KMS-11 (cell line): ENCODE data around the gene ZBTB7C.

Experiments
- H2AFZ ChIP-seq: fragments of 200-600 bp; sonication (generic); 2 replicates; pipeline ENCODE4 v1.6.1; 2016; ENCODE audit warnings: antibody characterized with exemption, mixed run types, low read depth
- H3K27ac ChIP-seq: fragments of 200-600 bp; sonication (generic); 2 replicates; pipeline ENCODE4 v1.6.1; 2016; ENCODE audit warnings: mild to moderate bottlenecking, mixed run types
- H3K27me3 ChIP-seq: fragments of 200-600 bp; sonication (generic); 2 replicates; pipeline ENCODE4 v1.6.1; 2017; ENCODE audit warnings: mild to moderate bottlenecking, low read depth, mixed run types, moderate library complexity; ENCODE audit not compliant: insufficient read depth
- H3K36me3 ChIP-seq: fragments of 200-600 bp; sonication (generic); 2 replicates; pipeline ENCODE4 v1.6.1; 2017; ENCODE audit warnings: mild to moderate bottlenecking, mixed run types; ENCODE audit not compliant: insufficient read depth
- H3K4me1 ChIP-seq: fragments of 200-600 bp; sonication (generic); 2 replicates; pipeline ENCODE4 v1.6.1; 2016; ENCODE audit warnings: mild to moderate bottlenecking, low read depth, mixed run types; ENCODE audit not compliant: poor library complexity, severe bottlenecking
- H3K4me2 ChIP-seq: fragments of 200-600 bp; sonication (generic); 2 replicates; pipeline ENCODE4 v1.7.0; 2016; ENCODE audit warnings: mild to moderate bottlenecking, mixed run types
- H3K4me3 ChIP-seq: fragments of 200-600 bp; sonication (generic); IDR thresholded peaks from 2 replicates; pipeline ENCODE4 v1.6.1; 2017; ENCODE audit warnings: low read depth, low read length, mixed read lengths; ENCODE audit not compliant: insufficient read depth
- H3K79me2 ChIP-seq: fragments of 200-600 bp; sonication (generic); 2 replicates; pipeline ENCODE4 v1.6.1; 2016; ENCODE audit warnings: low read depth, mixed run types; ENCODE audit not compliant: insufficient read depth
- H3K9ac ChIP-seq: fragments of 200-600 bp; sonication (generic); 2 replicates; pipeline ENCODE4 v1.6.1; 2016; ENCODE audit warnings: mild to moderate bottlenecking, mixed run types
- H4K20me1 ChIP-seq: fragments of 200-600 bp; sonication (generic); 2 replicates; pipeline ENCODE4 v1.6.1; 2016; ENCODE audit warnings: mild to moderate bottlenecking, mixed run types; ENCODE audit not compliant: insufficient read depth
- TF ChIP-seq, protein P1 (sequence below): fragments of 200-600 bp; sonication (generic); conservative IDR thresholded peaks from 2 replicates; pipeline ENCODE4 v1.6.1; 2017; ENCODE audit warnings: low read depth, mild to moderate bottlenecking, antibody characterized with exemption, low read length, moderate library complexity, mixed read lengths

Gene ZBTB7C

DNA sequence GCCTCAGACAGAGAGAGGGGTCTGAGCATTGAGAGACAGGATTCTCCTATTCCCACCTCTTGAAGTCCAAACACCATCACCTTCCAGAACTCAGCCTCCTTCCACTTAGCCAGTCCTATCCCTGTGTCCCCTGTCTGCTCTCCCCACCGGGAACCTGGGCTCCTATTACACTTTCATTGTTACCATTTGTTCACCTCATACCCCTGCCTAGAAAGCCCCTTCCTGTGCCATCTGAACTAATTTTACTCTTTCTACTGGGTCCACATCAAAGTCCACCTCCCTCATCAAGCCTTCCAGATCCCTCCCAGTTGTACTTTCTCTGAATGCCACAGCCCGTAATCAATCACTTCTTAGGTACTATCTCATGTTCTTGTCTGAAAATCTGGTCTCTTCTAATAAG lies 220.6 kb downstream of the ZBTB7C start:
- TF ChIP-seq, protein P1, sequence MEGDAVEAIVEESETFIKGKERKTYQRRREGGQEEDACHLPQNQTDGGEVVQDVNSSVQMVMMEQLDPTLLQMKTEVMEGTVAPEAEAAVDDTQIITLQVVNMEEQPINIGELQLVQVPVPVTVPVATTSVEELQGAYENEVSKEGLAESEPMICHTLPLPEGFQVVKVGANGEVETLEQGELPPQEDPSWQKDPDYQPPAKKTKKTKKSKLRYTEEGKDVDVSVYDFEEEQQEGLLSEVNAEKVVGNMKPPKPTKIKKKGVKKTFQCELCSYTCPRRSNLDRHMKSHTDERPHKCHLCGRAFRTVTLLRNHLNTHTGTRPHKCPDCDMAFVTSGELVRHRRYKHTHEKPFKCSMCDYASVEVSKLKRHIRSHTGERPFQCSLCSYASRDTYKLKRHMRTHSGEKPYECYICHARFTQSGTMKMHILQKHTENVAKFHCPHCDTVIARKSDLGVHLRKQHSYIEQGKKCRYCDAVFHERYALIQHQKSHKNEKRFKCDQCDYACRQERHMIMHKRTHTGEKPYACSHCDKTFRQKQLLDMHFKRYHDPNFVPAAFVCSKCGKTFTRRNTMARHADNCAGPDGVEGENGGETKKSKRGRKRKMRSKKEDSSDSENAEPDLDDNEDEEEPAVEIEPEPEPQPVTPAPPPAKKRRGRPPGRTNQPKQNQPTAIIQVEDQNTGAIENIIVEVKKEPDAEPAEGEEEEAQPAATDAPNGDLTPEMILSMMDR = no peak
- H3K4me1 ChIP-seq = no peaks in the 10 kb centered on the region

DNA sequence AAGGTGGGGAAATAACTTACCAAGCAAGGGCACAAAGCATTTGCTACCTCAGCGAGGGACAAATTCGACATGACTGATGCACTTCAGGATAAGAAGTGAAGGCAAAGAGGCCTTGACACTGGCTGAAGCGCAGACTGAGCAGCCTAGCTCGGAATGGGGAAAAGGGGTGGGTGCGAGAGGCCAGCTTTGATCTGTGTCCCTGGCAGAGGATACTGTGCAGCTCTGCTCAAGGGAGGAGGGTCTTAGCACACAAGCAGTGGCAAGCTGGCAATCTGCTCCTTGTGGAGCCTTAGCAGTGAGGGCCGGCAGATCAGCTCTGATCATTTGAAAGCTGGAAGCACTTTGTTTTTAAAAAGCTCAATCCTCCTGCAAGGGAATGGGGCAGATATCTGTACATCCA lies 222.3 kb downstream of the ZBTB7C start:
- Histone ChIP-seq H3K4me1 (no peaks in the 10 kb centered on the region), H4K20me1 (no peaks in the 10 kb centered on the region), H3K36me3 (no peaks in the 10 kb centered on the region), H3K27ac (no peak overlapping the region), H3K9ac (no peak overlapping the region), H3K79me2 (no peaks in the 10 kb centered on the region), H2AFZ (no peak overlapping the region), H3K4me3 (no peak overlapping the region), H3K27me3 (no peaks in the 10 kb centered on the region), H3K4me2 (no peak overlapping the region)
- TF ChIP-seq, protein P1 = no peak

More for the DNA sequence above, 220.6 kb downstream of the ZBTB7C start:
- no peak overlapping the region for H3K27ac ChIP-seq
- H3K9ac ChIP-seq = no peak overlapping the region
- no peak overlapping the region for H3K4me3 ChIP-seq
- H3K36me3 ChIP-seq = no peaks in the 10 kb centered on the region
- no peak overlapping the region for H3K4me2 ChIP-seq
- H2AFZ ChIP-seq = no peak overlapping the region
- H3K27me3 ChIP-seq = no peaks in the 10 kb centered on the region
- no peaks in the 10 kb centered on the region for H3K79me2 ChIP-seq
- no peaks in the 10 kb centered on the region for H4K20me1 ChIP-seq

DNA sequence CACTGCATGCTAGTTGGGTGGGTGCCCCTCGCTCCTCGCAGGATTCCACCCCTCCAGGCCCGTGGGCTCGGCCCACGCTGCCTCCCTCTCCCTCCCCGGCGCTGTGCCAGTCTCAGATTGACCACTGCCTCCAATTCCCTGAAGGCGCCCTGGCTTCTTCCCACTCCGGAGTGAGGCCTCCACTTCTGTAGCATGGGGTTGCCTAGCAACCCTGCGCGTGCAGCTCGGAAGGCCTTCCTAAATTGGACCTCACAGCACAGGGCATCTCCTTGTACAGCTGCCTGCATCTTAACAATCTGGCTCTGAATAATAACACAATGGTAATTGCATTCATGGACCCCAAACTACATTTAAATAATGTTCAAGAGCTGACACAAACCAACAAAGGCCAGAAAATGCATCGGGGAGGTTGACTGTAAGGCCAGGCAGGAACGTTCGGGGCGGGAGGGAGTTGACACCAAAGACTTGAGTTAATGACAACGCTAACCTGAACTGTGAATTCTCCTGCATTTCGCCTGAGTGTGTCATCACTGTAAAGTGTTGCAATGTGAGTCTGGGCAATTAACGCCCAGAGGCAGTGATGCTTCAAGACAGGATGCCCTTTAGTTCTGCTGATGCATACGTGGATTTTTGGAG lies 222.9 kb downstream of the ZBTB7C start:
- no peaks in the 10 kb centered on the region for H3K27me3 ChIP-seq
- H3K36me3 ChIP-seq = no peaks in the 10 kb centered on the region
- H3K4me2 ChIP-seq = no peak overlapping the region

DNA sequence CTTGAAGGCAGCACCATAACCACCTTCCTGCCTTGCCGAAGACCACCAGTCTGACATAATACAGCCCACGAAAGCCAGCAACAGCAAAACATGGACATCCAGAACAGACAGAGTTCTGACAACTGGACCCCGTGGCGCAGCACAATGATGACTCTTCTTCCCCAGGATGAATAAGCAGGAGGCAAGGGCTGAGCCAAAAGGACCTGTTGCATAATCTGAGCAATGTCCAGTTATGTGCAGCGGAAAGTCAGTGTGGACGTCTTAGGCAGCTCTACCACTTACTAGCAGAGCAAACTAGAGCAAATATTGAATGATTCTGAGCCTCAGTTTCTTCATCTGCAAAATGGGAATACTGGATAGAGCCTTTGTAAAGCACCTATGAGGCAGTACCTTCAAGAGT lies 225.1 kb downstream of the ZBTB7C start:
- Histone ChIP-seq H2AFZ (no peak overlapping the region), H3K4me3 (no peak overlapping the region), H3K9ac (no peak overlapping the region), H3K79me2 (no peaks in the 10 kb centered on the region), H3K27me3 (no peaks in the 10 kb centered on the region), H3K36me3 (no peaks in the 10 kb centered on the region), H3K4me1 (no peaks in the 10 kb centered on the region), H3K4me2 (no peak overlapping the region), H3K27ac (no peak overlapping the region), H4K20me1 (no peaks in the 10 kb centered on the region)
- TF ChIP-seq, protein P1 = 0 out of 2 replicates have a peak, but pooled peaks have one; percentile 13

More for the DNA sequence above, 222.9 kb downstream of the ZBTB7C start:
- TF ChIP-seq, protein P1 = no peak
- Histone ChIP-seq H4K20me1 (no peaks in the 10 kb centered on the region), H3K9ac (no peak overlapping the region), H3K4me1 (no peaks in the 10 kb centered on the region), H3K79me2 (no peaks in the 10 kb centered on the region), H3K4me3 (no peak overlapping the region), H3K27ac (no peak overlapping the region), H2AFZ (no peak overlapping the region)
